A549 (cell line): Measurements from ENCODE around the gene GPS2. TPM values are rescaled to one million over a fixed set of nuclear protein-coding genes. Genes with fewer than 3 reads are reported as not detected.

Experiments used
- ATAC-seq, 2 experiments: fragments of 200-7000 bp in 1 of 2; fragments of >200 bp in 1 of 2; cut with Nextera tagmentation in 1 of 2; cut with Tn5 transposase in 1 of 2; 3 replicates each; pipeline versions ENCODE4 v1.8.0 to v1.9.1; 2018 to 2020; ENCODE audit warnings: mild to moderate bottlenecking in 1 of 2, moderate library complexity in 1 of 2
- CTCF ChIA-PET: fragments of 300-600 bp; sonication (Branson Sonifier 250); formaldehyde crosslinking; extraction: SDS; loops from one replicate; lab custom pipeline; 2021; ENCODE audit warnings: antibody characterized with exemption, inconsistent platforms; lab: Yijun Ruan, JAX
- POLR2A ChIA-PET: fragments of 350-600 bp; formaldehyde crosslinking; extraction: SDS; loops from one replicate; lab custom pipeline; 2021; ENCODE audit warnings: antibody characterized with exemption, inconsistent platforms; lab: Yijun Ruan, JAX
- DNase-seq, 2 experiments: peaks; one replicate each; pipeline versions ENCODE4 v3.0.0 to v3.0.0-alpha.2; 2011 to 2016; ENCODE audit warnings: low read depth in 1 of 2, low spot score in 1 of 2
- FAIRE-seq: peaks from 2 replicates; lab custom pipeline; 2011; peaks lifted over from hg19 to GRCh38; lab: Jason Lieb, UNC
- H3K27ac ChIP-seq, 2 experiments: fragments of >200 bp; sonication (Bioruptor Twin); formaldehyde crosslinking; 3 replicates each; pipeline ENCODE4 v1.5.1; 2016 to 2017
- H3K4me1 ChIP-seq: fragments of >200 bp; sonication (Bioruptor Twin); formaldehyde crosslinking; 3 replicates; pipeline ENCODE4 v1.6.1; 2016
- H3K4me2 ChIP-seq: fragments of >200 bp; sonication (Bioruptor Twin); formaldehyde crosslinking; 3 replicates; pipeline ENCODE4 v1.6.1; 2016
- H3K4me3 ChIP-seq: fragments of >200 bp; sonication (Bioruptor Twin); formaldehyde crosslinking; 3 replicates; pipeline ENCODE4 v1.5.1; 2016
- H3K9me3 ChIP-seq: fragments of >200 bp; sonication (Bioruptor Twin); formaldehyde crosslinking; 3 replicates; pipeline ENCODE4 v1.6.1; 2016
- CTCF ChIP-seq: fragments of >200 bp; sonication (Bioruptor Twin); formaldehyde crosslinking; IDR thresholded peaks from 3 replicates; pipeline ENCODE4 v1.5.1; 2016
- ELK1 ChIP-seq: fragments of 150-350 bp; IDR thresholded peaks from 2 replicates; pipeline ENCODE4 v1.6.1; 2014; ENCODE audit warnings: low read depth, mild to moderate bottlenecking, low read length
- EP300 ChIP-seq, 2 experiments: fragments of >200 bp; sonication (Bioruptor Twin); formaldehyde crosslinking; IDR thresholded peaks; 2 replicates in 1 of 2; 3 replicates in 1 of 2; pipeline ENCODE4 v1.6.1; 2016 to 2017
- ESRRA ChIP-seq: fragments of 150-350 bp; IDR thresholded peaks from 2 replicates; pipeline ENCODE4 v1.6.1; 2014; ENCODE audit warnings: mild to moderate bottlenecking, low read length, borderline replicate concordance
- FOXS1 ChIP-seq: fragments of 250-450 bp; sonication (Bioruptor Pico); IDR thresholded peaks from 2 replicates; pipeline ENCODE4 v1.5.0; 2020; ENCODE audit warnings: mild to moderate bottlenecking, moderate library complexity
- GATA3 ChIP-seq: IDR thresholded peaks from 2 replicates; pipeline ENCODE4 v1.6.1; 2012; ENCODE audit warnings: borderline replicate concordance
- HDAC2 ChIP-seq: fragments of 200-600 bp; sonication (generic); IDR thresholded peaks from 2 replicates; pipeline ENCODE4 v1.6.1; 2016
- HOXB13 ChIP-seq: fragments of 250-450 bp; sonication (Bioruptor Pico); IDR thresholded peaks from 2 replicates; pipeline ENCODE4 v1.5.0; 2020; ENCODE audit warnings: low read depth, mild to moderate bottlenecking, moderate library complexity
- MAX ChIP-seq: IDR thresholded peaks from 2 replicates; pipeline ENCODE4 v1.6.1; 2012
- MAZ ChIP-seq: fragments of 150-350 bp; IDR thresholded peaks from 2 replicates; pipeline ENCODE4 v1.6.1; 2014; ENCODE audit warnings: antibody characterized with exemption, low read depth, low read length, borderline replicate concordance
- MYC ChIP-seq: IDR thresholded peaks from 2 replicates; pipeline ENCODE4 v1.6.1; 2012; ENCODE audit warnings: mild to moderate bottlenecking, inconsistent platforms, low read length, improper control_type of control experiment, borderline replicate concordance
- PBX3 ChIP-seq: IDR thresholded peaks from 2 replicates; pipeline ENCODE4 v1.6.1; 2012
- PHF8 ChIP-seq: fragments of 200-600 bp; sonication (generic); IDR thresholded peaks from 2 replicates; pipeline ENCODE4 v1.6.1; 2016; ENCODE audit warnings: low read depth, mild to moderate bottlenecking, antibody characterized with exemption, moderate library complexity, borderline replicate concordance
- POLR2A ChIP-seq: IDR thresholded peaks from 2 replicates; pipeline ENCODE4 v1.6.1; 2012; ENCODE audit warnings: mild to moderate bottlenecking, low read length
- RARB ChIP-seq: fragments of 250-450 bp; sonication (Bioruptor Pico); IDR thresholded peaks from 2 replicates; pipeline ENCODE4 v1.8.0; 2021; ENCODE audit warnings: mild to moderate bottlenecking, moderate library complexity
- SMC3 ChIP-seq: fragments of >200 bp; sonication (Bioruptor Twin); formaldehyde crosslinking; IDR thresholded peaks from 3 replicates; pipeline ENCODE4 v1.6.1; 2018; ENCODE audit warnings: inconsistent platforms
- ZFP36 ChIP-seq: fragments of 450-650 bp; IDR thresholded peaks from 2 replicates; pipeline ENCODE4 v1.6.1; 2014; ENCODE audit warnings: borderline replicate concordance; ENCODE audit not compliant: partially characterized antibody
- WGBS: methylation state at CpG from one replicate; pipeline ENCODE4 v1.1.6; 2017; ENCODE audit errors: missing lambda C conversion rate; 5-methylcytosine and 5-hydroxymethylcytosine counted together
- polyA plus RNA-seq, 4 experiments: library from polyadenylated mRNA; depleted of rRNA in 3 of 4; stranded (reverse); fragments of >200 nt; fragmentation: RNase III in 1 of 4; extraction: RNeasy Plus Mini Kit Qiagen cat#74134 plus additional on column Dnase treatment in 1 of 4; gene quantifications; 2 replicates in 3 of 4; 3 replicates in 1 of 4; pipeline ENCODE4 v1.2.3, GENCODE V29; 2011 to 2017

GPS2 gene
- polyA plus RNA-seq, 2 of the 4 experiments (the other 2 are of a cell fraction) = 61.7 to 158 TPM

- POLR2A ChIA-PET = interaction anchor here (3.3 kb wide), 1 partner anchor 18 kb away, joined by 12 read pairs; no protein-coding TSS in a partner anchor
Measured at GRCh38 chr17:7347630-7348477, 32.7 kb upstream of the GPS2 start.

GRCh38 chr17:7346761-7347614 is 31.8 kb upstream of the GPS2 start:
- no peak for ATAC-seq
- H3K9me3 ChIP-seq = no peaks in the 10 kb centered on the region
- CTCF ChIA-PET = interaction anchor here (0.8 to 18.5 kb wide), 18 partner anchors 8 to 301 kb away, joined by 3 to 433 read pairs (median 4); partner anchors contain the start of genes ACAP1, NEURL4, SLC16A11 and SLC2A4

More at GRCh38 chr17:7347630-7348477, 32.7 kb upstream of the GPS2 start:
- no peak overlapping the region for H3K27ac ChIP-seq
- TF ChIP-seq POLR2A (peak; percentile 27), PBX3 (peak; percentile 3; the same call in 1 of the 2 replicates), CTCF (no peak)
- no peak overlapping the region for H3K4me2 ChIP-seq
- no peak for ATAC-seq
- CTCF ChIA-PET = interaction anchor here (1.0 to 18.5 kb wide), 11 partner anchors 17 to 213 kb away, joined by 3 to 433 read pairs (median 5); partner anchors contain the start of genes ACADVL, ACAP1, NEURL4 and SLC2A4
- no peak for DNase-seq
- no peaks in the 10 kb centered on the region for H3K9me3 ChIP-seq
- no peak overlapping the region for H3K4me3 ChIP-seq
- no peak for FAIRE-seq
- peaks cover 24% of the 10 kb centered on the region for H3K4me1 ChIP-seq
- WGBS = 91% methylated on average over 19 of the region's 19 CpGs

GRCh38 chr17:7343250-7343649 is 28.1 kb upstream of the GPS2 start:
- no peak overlapping the region for H3K27ac ChIP-seq
- H3K4me1 ChIP-seq = peaks cover 8% of the 10 kb centered on the region; the same call in 1 of the 3 replicates
- 70% methylated on average over 15 of the region's 15 CpGs for WGBS
- no peak overlapping the region for H3K4me2 ChIP-seq
- no peak for FAIRE-seq
- POLR2A ChIA-PET = interaction anchor here (1.0 to 2.9 kb wide), 2 partner anchors 14 to 30 kb away, joined by 3 to 22 read pairs; partner anchors contain the start of gene NEURL4
- TF ChIP-seq ZFP36 = no peak
- TF ChIP-seq MYC = no peak
- TF ChIP-seq EP300 (IDR thresholded peaks at IDR 0.05) = no peak
- TF ChIP-seq FOXS1 = no peak
- no peak for TF ChIP-seq PHF8
- no peak for TF ChIP-seq RARB
- TF ChIP-seq HDAC2 = no peak
- no peak for TF ChIP-seq HOXB13 (CRISPR knock-in tag)
- TF ChIP-seq MAZ = no peak
- no peak for TF ChIP-seq SMC3
- no peak for TF ChIP-seq ESRRA
- no peak for TF ChIP-seq ELK1
- no peak overlapping the region for H3K4me3 ChIP-seq
- no peak for ATAC-seq
- CTCF ChIA-PET = interaction anchor here (1.0 to 18.5 kb wide), 10 partner anchors 9 to 297 kb away, joined by 3 to 433 read pairs (median 14); partner anchors contain the start of genes ACAP1, KCTD11, NEURL4 and NLGN2
- DNase-seq = no peak
- no peaks in the 10 kb centered on the region for H3K9me3 ChIP-seq

More at GRCh38 chr17:7346761-7347614, 31.8 kb upstream of the GPS2 start:
- 80% methylated on average over 16 of the region's 18 CpGs for WGBS
- FAIRE-seq (no peak), DNase-seq (no peak)
- TF ChIP-seq MAX = no peak
- 0 out of 2 replicates have a peak, but pooled peaks have one; percentile 15 for TF ChIP-seq GATA3
- Histone ChIP-seq H3K4me3 (no peak overlapping the region), H3K27ac (no peak overlapping the region), H3K4me1 (peaks cover 19% of the 10 kb centered on the region), H3K4me2 (no peak overlapping the region)
- POLR2A ChIA-PET = interaction anchor here (3.3 kb wide), 1 partner anchor 17 kb away, joined by 12 read pairs; no protein-coding TSS in a partner anchor
